Measurements from ENCODE around the gene CPN2.

- TF ChIP-seq POLR2A (IDR thresholded peaks at IDR 0.05; ENCODE audit: low read depth, low read length) (no peak), EZH2 (IDR thresholded peaks at IDR 0.05; ENCODE audit: borderline replicate concordance, control insufficient read depth, low read depth, low read length) (no peak), PAX5 (IDR thresholded peaks at IDR 0.05; ENCODE audit: borderline replicate concordance, low read depth, low read length) (no peak), NFYB (IDR thresholded peaks at IDR 0.05; ENCODE audit: insufficient read depth, low read depth, low read length) (no peak), CREB1 (IDR thresholded peaks at IDR 0.05; ENCODE audit: low read depth) (no peak), EP300 (IDR thresholded peaks at IDR 0.05; ENCODE audit: borderline replicate concordance in 1 of 2, control insufficient read depth in 1 of 2, low read depth in 2 of 2, low read length in 2 of 2) (no peak), ATF3 (IDR thresholded peaks at IDR 0.05; ENCODE audit: borderline replicate concordance, extremely low read depth, low read depth, low read length) (no peak)
- TF ChIP-seq, protein P1, sequence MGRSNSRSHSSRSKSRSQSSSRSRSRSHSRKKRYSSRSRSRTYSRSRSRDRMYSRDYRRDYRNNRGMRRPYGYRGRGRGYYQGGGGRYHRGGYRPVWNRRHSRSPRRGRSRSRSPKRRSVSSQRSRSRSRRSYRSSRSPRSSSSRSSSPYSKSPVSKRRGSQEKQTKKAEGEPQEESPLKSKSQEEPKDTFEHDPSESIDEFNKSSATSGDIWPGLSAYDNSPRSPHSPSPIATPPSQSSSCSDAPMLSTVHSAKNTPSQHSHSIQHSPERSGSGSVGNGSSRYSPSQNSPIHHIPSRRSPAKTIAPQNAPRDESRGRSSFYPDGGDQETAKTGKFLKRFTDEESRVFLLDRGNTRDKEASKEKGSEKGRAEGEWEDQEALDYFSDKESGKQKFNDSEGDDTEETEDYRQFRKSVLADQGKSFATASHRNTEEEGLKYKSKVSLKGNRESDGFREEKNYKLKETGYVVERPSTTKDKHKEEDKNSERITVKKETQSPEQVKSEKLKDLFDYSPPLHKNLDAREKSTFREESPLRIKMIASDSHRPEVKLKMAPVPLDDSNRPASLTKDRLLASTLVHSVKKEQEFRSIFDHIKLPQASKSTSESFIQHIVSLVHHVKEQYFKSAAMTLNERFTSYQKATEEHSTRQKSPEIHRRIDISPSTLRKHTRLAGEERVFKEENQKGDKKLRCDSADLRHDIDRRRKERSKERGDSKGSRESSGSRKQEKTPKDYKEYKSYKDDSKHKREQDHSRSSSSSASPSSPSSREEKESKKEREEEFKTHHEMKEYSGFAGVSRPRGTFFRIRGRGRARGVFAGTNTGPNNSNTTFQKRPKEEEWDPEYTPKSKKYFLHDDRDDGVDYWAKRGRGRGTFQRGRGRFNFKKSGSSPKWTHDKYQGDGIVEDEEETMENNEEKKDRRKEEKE (IDR thresholded peaks at IDR 0.05) = no peak
Observed at GRCh38 chr3:194321693-194322640, 29.2 kb downstream of the CPN2 start.
